ENCODE data around the gene RMDN3.

- TF ChIP-seq CTCF (IDR thresholded peaks at IDR 0.05): no peak
- TF ChIP-seq POLR2A (IDR thresholded peaks at IDR 0.05): no peak
These were observed 34.1 kb upstream of the RMDN3 start for GRCh38 chr15:40789119-40789518.
